ENCODE results near the gene PPP1R16B.

GRCh38 chr20:38825571-38825900 is 20.0 kb downstream of the PPP1R16B start:
- TF ChIP-seq POLR2A (IDR thresholded peaks at IDR 0.05): no peak
- no peak for TF ChIP-seq CTCF (IDR thresholded peaks at IDR 0.05)

All from prostate gland (tissue), 2 donors.